GM18498 (cell line): ENCODE data around the gene MTOR.
A peak's percentile ranks its signal among the peaks of the same experiment; 100 is the strongest.
"Not testable (repeated sequence)": the region's sequence is repeated elsewhere in the genome, so short reads cannot be mapped to it uniquely, and the experiment has no call there.

Experiments
- ATAC-seq: cut with Tn5 transposase; IDR thresholded peaks from one replicate; pipeline ENCODE4 v1.9.1; 2021; ENCODE audit warnings: mild to moderate bottlenecking, moderate library complexity; ENCODE audit not compliant: unreplicated experiment

MTOR gene

GRCh38 chr1:11125931-11126330 is 136.4 kb downstream of the MTOR start:
- no peak for ATAC-seq

DNA sequence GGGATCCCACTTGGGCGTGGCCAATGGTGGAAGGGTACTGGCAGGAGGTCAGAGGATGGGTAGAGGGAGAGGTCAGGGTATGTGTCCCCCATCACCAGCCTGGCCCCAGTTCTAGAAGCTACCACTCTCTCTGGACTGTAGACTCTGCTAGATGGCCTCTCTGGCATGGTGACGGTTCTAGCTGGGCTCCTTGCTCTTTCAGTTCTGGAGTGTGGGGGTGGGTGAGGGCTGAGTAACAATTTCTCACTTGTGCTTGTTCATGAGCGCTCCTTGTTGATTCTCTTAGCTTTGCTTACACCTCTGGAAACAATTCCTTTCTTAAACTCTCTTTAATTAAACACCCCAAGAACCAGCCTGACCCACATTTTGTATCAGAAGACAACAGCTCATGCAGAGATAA is 137.4 kb downstream of the MTOR start:
- ATAC-seq: no peak

DNA sequence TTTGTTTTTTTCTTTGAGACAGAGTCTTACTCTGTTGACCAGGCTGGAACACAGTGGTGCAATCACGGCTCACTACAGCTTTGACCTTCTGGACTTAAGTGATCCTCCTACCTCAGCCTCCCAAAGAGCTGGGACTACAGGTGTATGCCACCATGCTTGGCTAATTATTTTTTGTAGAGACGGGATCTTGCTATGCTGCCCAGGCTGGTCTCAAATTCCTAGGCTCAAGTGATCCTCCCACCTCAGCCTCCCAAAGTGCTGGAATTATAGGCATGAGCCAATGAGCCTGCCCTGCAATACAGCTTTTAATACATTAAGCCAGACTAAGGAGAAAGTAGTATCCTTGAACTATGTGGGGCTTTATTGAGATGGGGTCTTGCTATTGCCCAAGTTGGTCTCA is 146.0 kb downstream of the MTOR start:
- no peak for ATAC-seq

DNA sequence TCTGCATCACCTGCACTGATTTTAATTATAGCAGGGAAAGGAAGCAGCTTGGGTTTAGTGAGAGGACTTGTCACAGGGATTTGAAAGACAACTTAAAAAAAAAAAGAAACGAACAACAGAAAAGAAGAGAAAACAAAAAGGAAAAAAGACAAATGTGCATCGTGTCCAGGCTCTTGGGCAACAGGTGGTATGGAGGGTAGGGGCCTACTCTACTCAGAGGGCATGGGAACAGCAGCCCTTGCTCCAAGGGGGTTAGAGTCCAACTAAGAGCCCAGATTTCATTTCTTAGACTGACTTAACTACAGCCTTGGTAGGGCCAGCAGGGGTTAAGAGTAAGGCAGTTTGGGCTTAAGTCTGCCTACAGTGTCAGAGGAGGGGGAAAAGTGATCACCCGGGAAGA is 147.4 kb downstream of the MTOR start:
- no peak for ATAC-seq

GRCh38 chr1:11109047-11109760 is 153.1 kb downstream of the MTOR start:
- ATAC-seq: no peak

GRCh38 chr1:11107599-11107998 is 154.8 kb downstream of the MTOR start:
- no peak for ATAC-seq

DNA sequence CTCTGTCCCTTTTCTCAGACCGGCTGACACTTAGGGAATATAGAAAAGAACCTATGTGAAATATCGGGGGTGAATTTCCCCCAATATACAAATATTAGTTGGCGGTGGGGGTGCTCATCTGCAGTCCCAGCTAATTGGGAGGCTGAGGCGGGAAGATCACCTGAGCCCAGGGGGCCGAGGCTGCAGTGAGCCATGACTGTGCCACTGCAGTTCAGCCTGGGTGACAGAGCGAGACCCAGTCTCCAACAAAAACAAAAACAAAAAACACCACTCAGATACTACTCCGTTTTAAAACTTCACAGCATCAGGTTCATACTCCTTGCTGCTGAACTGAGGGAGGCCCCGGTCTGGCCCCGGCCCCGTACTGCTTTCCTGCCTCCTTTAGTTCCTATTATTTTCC is 156.8 kb downstream of the MTOR start:
- no peak for ATAC-seq

GRCh38 chr1:11101347-11101746 is 161.0 kb downstream of the MTOR start:
- ATAC-seq: no peak

DNA sequence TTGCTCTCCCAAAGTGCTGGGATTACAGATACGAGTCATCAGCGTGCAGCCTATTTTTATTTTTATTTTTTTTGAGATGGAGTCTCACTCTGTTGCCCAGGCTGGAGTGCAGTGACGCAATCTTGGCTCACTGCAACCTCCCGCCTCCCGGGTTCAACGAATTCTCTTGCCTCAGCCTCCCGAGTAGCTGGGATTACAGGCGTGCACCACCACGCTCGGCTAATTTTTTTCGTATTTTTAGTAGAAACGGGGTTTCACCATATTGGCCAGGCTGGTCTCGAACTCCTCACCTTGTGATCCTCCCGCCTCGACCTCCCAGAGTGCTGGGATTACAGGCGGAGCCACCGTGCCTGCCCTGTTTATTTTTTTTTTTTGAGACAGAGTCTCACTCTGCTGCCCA is 161.5 kb downstream of the MTOR start:
- not testable (repeated sequence) for ATAC-seq

DNA sequence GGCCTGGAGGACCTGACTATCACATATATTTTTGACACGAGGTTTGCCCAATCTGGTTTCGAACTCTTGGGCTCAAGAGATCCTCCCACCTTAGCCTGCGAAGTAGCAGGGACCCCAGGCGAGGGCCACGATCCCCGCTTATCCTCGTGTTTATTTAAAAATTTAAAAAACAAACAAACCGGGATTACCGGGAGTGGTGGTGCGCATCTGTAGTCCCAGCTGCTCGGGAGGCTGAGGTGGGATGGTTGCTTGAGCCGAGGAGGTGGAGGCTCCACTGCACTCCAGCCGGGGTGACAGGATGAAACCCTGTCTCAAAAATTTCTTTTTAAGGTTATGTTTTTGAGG is 162.2 kb downstream of the MTOR start:
- ATAC-seq: no peak

DNA sequence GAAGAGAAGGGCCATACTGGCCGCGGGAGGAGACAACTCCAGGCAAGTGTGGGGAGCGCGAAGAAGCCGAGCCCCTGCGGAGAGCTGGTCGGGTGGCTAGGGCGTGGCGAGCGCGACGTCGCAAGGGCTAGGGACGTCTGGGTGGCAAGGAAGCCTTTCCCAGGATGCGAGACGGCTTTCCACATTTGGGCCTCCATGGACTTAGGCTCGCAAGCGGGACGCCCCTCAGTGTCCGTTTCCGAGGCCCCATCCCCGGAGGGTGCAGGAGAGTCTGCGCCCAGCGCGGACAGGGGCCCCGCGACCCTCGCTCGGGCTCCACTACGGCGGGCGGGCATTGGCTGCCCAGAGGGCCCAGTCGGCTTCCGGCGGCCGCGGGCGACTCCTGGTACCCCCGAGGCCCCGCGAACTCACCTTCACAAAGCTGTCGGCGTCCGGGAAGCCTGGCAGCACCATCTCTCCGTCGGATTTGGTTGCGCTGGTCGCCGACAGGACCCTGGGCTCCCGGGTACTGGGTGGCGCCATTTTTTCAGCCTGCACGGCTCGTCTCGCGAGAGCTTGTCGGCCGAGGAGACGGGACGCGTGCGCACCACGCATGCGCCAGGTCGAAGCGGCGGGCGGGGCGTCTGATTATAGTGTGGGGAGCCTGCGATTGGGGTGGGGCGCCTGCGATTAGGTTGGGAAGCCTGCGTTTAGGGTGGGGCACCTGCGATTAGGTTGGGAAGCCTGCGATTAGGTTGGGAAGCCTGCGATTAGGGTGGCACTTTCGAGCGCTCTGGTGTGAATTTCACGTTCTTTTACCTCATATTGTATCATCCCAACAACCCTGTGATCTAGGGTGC is 162.8 kb downstream of the MTOR start, which contains the start of gene EXOSC10:
EXOSC10 (minus strand) TSS at position 560 of the 839 bp plus-strand sequence; CDS start at position 522, 38 bp downstream.
- ATAC-seq: peak; percentile 93

DNA sequence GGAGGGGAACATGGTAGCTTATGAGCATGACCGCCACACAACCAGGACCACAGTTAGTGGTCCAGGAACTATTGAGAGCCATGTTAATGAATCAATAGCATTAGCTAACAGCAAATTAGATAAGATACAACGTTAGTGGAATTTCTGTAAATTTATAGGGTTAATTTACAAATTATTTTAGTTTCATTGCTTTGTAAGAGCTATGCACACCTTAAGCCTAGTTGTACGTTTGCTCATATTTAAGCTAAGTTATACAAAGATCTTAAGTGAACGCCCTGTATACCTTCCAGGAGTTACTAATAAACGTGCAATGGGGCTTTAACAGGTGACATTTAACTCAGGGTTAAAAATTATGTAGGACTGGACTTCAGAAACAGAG is 163.4 kb downstream of the MTOR start:
- ATAC-seq: no peak

GRCh38 chr1:11083784-11084183 is 178.6 kb downstream of the MTOR start:
- ATAC-seq: not testable (repeated sequence)

- ATAC-seq: no peak
Observed at GRCh38 chr1:11080931-11081330, 181.4 kb downstream of the MTOR start.

GRCh38 chr1:11078631-11079030 is 183.7 kb downstream of the MTOR start:
- no peak for ATAC-seq

DNA sequence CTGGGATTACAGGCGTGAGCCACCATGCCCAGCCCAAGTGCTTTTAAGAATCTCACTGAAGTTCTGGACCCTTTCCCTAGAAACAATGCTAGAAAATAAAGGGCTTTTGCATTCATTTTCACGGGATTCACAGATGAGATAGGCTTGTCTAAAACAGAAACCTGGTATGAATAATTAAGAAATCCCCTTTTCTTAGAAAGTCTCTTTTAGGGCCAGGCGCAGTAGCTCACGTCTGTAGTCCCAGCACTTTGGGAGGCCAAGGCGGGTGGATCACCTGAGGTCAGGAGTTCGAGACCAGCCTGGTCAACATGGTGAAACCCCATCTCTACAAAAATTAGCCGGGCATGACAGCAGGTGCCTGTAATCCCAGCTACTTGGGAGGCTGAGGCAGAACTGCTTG is 189.0 kb downstream of the MTOR start:
- not testable (repeated sequence) for ATAC-seq

DNA sequence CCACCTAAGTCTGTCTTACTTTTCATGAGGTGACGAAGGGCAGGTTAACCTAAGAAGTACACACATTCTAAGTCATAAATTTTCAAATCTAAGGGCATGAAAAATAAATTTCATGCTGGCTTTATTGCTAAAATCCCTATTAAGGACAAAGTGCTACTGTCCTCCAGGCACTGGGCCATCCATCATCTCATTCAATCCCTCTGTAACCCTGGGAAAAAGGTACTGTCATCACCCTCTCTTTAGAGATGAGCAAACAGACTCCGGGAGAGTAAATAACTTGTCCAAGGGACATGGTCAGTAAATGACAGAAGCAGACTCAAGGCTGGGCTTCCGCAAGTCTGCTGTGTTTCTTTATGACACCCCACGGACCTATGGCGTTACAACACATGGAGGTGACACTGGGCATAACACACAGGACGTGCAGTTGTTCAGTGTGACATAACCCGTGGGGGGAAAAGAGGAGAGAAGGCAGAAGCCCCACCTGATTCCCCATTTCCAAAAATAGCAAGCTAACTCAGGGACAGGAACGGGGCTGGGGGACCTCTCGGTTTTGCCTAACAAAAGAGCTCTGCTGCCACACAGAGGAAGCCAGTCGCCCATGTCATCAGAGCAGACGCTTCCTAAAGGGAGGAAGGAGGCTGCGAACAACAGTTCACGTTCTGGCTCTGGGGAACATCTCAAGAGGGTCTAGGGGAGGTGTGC is 190.0 kb downstream of the MTOR start:
- no peak for ATAC-seq

DNA sequence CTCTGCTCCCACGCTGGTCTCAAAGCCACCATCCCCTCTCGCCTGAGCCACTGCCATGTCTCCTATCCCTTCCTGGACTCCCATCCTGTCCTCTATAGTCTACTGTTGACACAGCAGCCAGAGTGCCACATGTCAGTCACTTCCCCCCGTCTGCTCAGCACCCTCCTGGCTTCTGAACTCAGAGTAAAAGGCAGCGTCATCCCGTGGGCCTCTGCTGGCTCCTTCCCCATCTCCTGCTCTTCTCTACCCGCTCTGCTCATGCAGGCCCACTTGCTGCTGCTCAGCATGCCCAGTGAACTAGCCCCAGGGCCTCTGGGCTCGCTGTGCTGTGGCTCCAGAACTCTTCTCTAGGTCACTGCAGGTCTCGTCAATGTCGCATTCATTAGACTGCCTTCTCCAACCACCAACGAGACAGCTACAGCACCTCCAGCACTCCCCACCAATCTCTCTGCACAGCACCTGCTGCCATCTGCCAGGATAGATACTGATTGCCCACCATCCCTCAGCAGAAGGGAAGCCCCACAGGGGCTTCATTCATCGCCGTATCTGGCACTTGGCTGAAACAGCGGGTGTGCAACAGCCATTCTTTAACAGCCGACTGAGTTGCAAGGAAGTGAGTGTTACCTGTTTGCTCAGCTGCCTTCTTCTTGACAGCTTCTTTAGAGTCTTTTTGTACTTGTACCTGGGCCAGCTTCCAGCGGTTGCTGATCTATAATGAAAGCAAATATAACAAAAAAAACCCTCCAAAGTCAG is 190.7 kb downstream of the MTOR start:
- no peak for ATAC-seq

DNA sequence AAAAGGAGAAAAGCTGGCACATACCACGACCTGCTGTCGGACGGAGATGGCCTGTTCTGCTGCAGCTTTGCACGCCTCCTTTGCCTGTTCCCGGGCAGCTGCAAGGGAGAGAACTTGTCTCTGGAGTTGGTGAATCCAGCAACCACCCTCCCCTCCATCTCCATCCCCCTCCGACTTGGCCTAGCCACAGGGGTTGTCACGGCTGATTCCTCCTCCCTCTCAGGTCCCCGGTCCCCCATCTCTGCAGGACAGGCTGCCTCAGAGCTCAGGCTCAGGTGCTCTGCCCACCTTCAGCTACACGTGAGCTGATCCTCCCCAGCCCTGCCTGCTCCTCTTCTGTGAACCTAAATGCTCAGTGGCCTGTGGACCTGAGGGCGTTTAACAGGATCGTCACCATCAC is 191.5 kb downstream of the MTOR start:
- no peak for ATAC-seq

DNA sequence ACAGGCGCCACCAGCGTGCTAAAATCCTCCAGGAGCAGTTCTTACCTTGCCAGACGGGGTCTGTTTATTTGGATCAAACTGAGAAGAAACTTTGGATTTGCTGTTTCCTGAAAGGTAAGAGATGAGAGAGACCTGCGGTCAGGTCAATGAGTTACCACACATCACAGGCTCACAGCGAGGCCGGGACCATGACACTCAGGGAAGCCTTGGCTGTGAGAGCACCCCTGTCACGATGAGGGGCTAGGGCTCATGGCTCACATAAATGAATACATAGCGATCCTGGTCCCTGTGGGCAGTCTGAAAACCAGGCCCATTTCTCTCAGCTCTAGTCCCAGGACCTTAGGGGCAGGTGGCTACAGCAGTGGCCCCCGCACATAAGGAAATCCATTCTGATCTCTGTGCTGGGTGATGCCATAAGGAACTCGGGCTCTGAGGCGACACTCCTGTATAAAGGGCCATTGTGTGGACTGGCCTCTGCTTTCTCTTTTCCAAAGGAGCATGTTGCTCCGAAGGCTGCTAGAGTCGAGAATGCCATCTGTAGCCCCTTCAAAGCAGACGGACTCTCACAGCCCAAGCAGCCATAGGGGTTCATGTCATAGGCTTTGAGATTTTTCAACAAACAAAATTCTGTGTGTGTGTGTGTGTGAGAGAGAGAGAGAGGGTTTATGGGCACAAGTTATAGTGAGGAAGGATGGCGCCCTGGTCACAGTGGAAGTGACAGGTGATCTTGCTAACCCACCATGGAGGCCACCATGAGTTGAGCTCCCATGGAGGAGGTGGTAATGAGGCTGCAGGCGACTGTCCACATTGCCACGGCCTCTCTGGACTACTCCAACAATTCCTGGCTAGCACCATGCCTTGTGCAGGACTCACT is 193.5 kb downstream of the MTOR start:
- no peak for ATAC-seq
